ENCODE data around the gene LSP1.

The LSP1 gene

GRCh38 chr11:1825039-1825740, 27.7 kb upstream of the LSP1 start:
- DNase-seq (ENCODE audit: low read depth): no peak

DNA sequence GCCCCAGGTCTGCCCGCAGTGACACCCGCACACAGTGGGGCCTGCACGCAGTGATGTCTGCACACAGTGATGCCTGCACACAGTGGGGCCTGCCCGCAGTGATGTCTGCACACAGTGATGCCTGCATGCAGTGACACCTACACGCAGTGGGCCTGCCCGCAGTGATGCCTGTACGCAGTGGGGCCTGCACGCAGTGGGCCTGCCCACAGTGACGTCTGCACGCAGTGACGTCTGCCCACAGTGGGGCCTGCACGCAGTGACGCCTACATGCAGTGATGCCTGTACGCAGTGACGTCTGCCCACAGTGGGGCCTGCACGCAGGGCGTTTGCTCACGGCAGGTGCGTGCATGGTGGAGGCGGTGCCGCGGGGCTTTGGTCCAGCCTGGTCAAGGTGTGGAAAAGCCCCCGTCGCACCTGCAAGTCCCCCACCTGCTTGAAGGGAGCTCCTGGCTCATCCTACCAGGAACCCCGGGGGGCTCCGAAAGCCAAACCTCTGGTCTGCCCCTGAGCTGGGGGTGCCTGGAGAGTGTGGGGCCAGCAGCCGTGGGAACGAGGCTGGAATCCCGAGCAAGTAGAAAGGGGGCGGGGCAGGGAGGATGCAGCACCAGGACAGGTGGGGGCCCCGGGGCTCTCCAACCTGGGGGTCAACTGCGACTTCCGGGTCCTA, 27.0 kb upstream of the LSP1 start:
- DNase-seq (ENCODE audit: low read depth): no peak

- DNase-seq (ENCODE audit: low read depth): no peak
Measured at GRCh38 chr11:1826552-1827094, 26.3 kb upstream of the LSP1 start.

GRCh38 chr11:1827095-1827813, 25.6 kb upstream of the LSP1 start:
- DNase-seq (ENCODE audit: low read depth): peak; percentile 21

DNA sequence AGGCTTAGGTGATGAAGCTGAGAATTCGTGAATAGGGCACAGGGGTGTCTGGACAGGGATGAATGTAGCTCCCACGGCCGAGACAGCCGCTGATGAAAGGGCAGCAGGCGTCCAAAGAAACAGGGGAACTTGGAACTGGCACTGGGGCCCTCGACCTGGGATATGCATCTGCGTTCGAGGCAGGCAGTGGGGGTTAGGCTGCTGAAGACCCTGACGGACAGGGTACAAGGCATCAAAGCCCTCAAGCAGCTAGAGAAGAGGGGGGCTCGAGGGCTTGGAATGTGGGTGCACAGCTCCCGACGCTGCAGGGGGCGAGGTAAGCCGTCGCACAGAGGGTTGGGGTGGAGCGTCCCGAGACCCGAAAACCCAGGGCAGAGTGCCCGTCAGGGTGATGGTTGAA, 25.0 kb upstream of the LSP1 start:
- no peak for DNase-seq (ENCODE audit: low read depth)

DNA sequence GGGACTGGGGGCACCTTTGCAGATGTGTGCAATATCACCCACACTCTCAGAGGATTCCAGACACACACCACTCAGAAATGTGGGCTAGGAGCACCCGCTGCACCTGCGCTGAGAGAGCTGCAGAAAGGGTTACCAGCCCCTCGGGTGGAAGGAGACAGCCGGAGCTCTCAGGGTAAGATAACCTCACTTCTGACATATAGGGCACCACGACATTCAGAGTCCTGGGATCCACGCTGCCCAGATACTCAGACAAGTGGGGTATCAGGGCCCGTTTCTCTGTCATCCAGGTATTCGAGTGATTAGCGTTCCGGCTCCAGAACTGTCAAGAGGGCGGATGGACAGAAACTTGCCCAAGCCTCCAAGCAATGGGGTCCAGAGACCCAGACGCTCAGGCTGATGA, 24.3 kb upstream of the LSP1 start:
- no peak for DNase-seq (ENCODE audit: low read depth)

DNA sequence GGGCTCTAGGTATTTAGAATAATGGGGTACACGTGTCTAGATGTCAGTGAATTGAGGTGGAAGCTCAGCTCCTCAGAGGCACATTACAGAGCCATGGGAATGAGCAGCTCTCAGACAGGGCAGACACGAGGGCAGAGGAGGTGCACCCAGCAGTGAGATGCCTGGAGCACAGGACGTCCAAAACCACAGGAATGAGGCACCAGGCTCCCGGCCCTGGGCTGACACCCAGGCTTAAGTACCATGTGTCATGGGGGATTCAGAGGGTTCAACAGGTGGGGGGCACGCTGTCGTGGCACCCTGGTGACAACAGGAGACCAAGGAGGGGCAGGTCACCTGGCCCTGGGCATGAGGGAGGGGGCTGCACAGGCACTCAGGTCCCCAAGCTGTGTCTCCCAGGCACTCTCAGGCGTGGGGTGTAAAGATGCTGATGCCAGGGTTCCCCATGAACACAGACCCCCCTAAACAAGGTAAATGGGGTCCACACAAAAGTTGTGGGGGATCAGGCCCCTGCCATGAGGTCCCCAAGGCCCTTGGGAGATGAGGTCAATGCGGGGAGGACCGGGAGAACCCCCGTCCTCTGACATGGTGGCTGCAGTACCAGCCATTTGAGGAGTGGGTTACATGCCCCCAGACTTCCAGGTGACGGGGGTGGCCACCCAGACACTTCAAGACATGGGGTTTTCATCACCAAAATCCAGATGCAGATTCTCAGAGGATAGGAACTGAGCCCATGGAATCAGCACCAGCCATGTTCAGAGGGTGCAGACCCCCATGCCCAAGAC, 23.7 kb upstream of the LSP1 start:
- no peak for DNase-seq (ENCODE audit: low read depth)

- DNase-seq (ENCODE audit: low read depth): no peak
Measured at GRCh38 chr11:1830004-1830321, 22.9 kb upstream of the LSP1 start.

DNA sequence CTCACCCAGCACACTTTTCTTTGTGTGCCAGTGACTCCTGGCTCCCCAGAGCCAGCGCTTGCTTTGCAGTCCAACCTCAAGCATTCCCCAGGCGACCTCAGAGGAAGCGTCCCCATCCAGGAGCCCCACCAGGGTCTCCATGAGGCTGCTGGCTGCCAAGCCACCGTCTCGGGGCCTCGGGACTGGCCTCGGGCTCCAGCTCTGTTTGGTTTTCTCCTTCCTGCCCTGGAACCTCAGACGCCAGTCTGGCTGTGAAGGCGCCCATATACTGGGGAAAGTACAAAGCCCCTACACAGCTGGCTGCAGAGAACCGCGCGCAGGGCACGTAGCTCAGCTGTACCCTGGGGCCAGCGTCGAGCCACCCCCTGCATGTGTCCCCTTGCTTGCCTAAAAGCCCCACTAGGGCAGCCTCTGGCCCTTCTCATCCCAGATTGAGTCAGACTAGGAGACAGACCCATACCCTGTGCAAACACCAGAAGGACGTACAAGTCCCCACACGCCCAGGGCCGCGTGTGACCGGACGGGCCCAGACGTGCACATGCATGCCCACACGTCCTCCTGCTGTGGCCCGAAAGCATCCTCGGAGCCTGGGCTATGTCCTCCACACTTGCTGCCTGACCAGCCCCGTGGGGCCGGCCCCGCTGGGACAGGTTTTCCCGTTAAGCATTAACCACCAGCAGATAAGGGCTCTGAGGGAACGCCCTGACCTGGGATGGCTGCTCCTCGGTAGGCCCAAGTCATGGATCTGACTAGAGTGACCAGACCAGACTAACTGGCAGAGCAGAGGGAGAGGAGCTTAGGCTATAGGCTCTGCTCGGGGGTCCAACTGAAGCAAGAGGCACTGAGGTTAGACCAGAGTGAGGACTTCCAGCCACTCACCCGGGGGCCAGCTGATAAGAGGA, 22.3 kb upstream of the LSP1 start:
- no peak for DNase-seq (ENCODE audit: low read depth)

GRCh38 chr11:1831338-1832210, 21.3 kb upstream of the LSP1 start:
- DNase-seq (ENCODE audit: low read depth): no peak

DNA sequence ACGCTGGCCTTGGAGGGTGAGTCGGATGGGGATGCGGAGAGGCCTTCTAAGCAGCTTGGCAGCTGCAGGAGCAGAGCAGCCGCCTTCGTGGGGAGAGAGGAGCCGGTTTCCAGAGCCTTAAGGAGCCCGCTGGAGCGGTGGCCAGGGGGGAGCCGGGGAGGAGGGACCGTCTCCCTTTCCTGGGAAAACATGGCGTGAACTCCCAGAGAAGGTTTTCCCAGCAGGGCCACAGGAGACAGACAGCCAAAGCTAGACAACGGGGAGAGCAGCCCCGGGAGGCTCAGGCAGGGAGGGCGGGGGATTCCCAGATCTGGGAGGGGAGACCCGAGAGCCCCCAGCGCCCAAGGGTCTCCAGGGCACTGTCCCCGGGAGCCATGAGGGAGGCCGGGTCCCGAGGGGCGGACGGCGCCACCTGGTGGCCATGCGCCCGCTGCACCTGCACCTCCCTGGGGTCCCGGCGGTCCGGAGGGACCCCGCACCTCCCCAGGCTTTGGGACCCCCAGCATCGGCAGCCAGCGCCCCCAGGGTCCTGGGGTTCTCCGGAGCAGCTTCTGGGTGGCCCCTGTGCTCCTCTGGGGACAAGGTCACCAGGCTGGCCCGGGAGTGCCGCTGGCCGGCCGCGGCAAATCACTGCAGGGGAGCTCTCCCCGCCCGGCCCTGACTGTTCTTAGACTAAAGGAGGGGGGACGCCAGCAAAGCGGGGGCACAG, 20.5 kb upstream of the LSP1 start:
- DNase-seq (ENCODE audit: low read depth): no peak

DNA sequence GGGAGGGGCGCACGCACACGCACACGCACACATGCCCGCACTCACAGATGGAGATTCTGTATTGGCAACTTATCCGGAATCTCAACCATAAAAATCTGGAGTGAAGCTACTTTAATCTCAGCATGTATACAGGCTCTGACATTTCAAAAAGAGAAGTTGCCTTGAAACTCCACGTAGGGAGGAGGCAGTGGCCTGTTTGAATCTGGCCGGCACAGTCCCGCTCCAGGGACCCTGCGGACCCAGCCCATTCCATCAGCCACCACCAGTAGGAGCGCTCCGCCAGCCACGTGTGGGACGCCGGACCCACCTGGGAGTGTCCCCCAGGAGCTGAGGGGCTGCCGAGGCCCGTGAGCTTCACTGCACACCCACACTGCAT, 20.0 kb upstream of the LSP1 start:
- no peak for DNase-seq (ENCODE audit: low read depth)

DNA sequence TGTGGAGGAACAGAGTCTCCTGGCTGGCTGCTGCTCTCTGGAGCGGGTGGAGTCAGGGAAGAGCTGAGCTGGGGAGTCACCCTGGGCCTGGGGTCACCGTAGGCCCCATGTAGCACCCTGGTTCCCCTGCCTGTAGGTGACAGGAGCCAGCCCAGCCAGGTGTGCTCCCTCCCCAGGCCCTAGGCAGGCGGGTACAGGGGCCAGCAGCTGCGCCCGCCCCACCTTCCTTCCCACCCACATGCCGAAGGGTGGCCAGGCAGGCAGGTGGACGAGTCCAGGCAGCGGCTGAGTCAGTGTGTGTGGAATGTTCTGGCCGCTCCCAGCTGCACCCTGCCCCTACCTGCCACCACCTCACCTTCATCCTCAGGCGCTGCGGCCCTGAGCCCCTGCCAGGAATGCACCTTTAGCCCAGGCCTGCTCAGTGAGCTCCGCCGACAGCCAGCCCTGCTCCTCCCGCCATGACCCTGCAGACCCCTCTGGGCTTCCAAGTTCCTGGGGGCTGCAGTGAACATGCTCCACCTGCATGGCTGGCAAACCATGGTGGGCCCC, 18.7 kb upstream of the LSP1 start:
- no peak for DNase-seq (ENCODE audit: low read depth)

GRCh38 chr11:1834779-1835670, 17.9 kb upstream of the LSP1 start, which contains the start of gene SYT8:
SYT8 (plus strand) TSS chr11:1834990; CDS start chr11:1835106, 116 bp downstream.
- DNase-seq (ENCODE audit: low read depth): no peak

DNA sequence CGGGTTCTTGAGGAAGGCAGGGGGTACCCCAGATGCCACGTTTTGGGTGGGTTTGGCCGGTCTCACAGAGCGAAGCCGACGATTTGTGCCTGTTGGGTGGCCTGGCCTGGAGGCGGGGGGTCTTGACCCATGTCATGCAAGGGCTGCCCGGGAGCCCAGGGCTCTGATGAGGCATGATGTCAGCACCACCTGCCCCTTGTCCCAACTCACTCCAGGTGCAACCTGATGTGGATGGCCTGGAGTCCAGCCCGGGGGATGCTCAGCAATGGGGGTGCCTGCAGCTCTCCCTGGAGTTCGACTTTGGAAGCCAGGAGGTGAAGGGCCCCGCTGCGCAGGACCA, 17.2 kb upstream of the LSP1 start:
- DNase-seq (ENCODE audit: low read depth): no peak

GRCh38 chr11:1836011-1836945, 16.6 kb upstream of the LSP1 start:
- DNase-seq (ENCODE audit: low read depth): no peak

Measured in fibroblast of the conjunctiva (primary cell).